Stomach (tissue), 4 donors: ENCODE data around the gene SBSN.

Experiments
- EP300 ChIP-seq: sonication (generic); formaldehyde crosslinking; IDR thresholded peaks from one replicate; pipeline ENCODE4 v1.6.1; 2017; ENCODE audit warnings: antibody characterized with exemption
- POLR2A ChIP-seq, 4 donors: fragments of 450-650 bp; IDR thresholded peaks; one replicate each; pipeline ENCODE4 v1.6.1; 2016; ENCODE audit warnings: antibody characterized with exemption in 4 of 4, control low read depth in 2 of 4, mild to moderate bottlenecking in 1 of 4, moderate library complexity in 1 of 4
- TF ChIP-seq, protein P1 (sequence below), 7 experiments: fragments of 450-650 bp in 4 of 7; fragments of 200-600 bp in 3 of 7; sonication (generic) in 3 of 7; IDR thresholded peaks; one replicate each; pipeline ENCODE4 v1.5.1; 2016 to 2019; ENCODE audit warnings: antibody characterized with exemption in 7 of 7, control low read depth in 2 of 7, mild to moderate bottlenecking in 1 of 7

DNA sequence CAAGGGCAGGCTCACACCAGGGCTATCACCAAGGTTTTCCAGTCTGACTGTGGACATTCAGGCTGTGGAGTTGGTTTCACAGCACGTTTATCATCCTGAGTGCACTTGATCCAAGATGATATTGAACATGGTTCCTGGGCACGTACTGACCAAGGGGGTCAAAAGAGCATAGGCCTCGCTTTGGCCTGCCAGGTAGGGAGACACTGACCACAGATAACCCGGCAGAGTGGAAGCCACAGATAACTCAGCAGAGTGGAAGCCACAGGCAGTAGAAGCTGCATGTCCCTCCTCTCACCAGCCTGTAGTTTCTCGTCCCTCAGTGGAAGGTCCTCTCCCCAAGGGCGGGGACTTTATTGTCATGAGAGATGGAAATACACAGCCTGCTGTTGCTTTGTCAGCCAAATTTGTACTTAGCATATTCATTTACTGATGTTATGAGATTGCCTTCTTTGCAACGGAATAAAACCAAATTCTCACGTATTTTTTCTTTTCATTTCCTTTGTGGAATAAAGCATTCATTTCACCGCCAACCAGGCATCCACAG, 29.1 kb downstream of the SBSN start:
- TF ChIP-seq, protein P1, sequence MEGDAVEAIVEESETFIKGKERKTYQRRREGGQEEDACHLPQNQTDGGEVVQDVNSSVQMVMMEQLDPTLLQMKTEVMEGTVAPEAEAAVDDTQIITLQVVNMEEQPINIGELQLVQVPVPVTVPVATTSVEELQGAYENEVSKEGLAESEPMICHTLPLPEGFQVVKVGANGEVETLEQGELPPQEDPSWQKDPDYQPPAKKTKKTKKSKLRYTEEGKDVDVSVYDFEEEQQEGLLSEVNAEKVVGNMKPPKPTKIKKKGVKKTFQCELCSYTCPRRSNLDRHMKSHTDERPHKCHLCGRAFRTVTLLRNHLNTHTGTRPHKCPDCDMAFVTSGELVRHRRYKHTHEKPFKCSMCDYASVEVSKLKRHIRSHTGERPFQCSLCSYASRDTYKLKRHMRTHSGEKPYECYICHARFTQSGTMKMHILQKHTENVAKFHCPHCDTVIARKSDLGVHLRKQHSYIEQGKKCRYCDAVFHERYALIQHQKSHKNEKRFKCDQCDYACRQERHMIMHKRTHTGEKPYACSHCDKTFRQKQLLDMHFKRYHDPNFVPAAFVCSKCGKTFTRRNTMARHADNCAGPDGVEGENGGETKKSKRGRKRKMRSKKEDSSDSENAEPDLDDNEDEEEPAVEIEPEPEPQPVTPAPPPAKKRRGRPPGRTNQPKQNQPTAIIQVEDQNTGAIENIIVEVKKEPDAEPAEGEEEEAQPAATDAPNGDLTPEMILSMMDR (IDR thresholded peaks at IDR 0.05) = no peak
- TF ChIP-seq EP300 (no peak), POLR2A (IDR thresholded peaks at IDR 0.05) (no peak)
